HG02973 (cell line): ENCODE data around the gene TTYH2.
A peak's percentile ranks its signal among the peaks of the same experiment; 100 is the strongest.

Source experiments
- ATAC-seq: cut with Tn5 transposase; IDR thresholded peaks from one replicate; pipeline ENCODE4 v1.9.1; 2021; ENCODE audit warnings: moderate library complexity; ENCODE audit not compliant: unreplicated experiment

Gene TTYH2

GRCh38 chr17:74192950-74193781 lies 20.2 kb upstream of the TTYH2 start:
- no peak for ATAC-seq

GRCh38 chr17:74194682-74195081 lies 18.7 kb upstream of the TTYH2 start:
- no peak for ATAC-seq

- no peak for ATAC-seq
These were observed 16.6 kb upstream of the TTYH2 start for GRCh38 chr17:74196541-74197317.

- ATAC-seq, result no peak
These were observed 15.6 kb upstream of the TTYH2 start for GRCh38 chr17:74197801-74198200.

- ATAC-seq, result no peak
These were observed 14.7 kb upstream of the TTYH2 start for GRCh38 chr17:74198694-74199093.

GRCh38 chr17:74199306-74200092 lies 13.9 kb upstream of the TTYH2 start:
- ATAC-seq, result no peak

GRCh38 chr17:74200112-74200511 lies 13.3 kb upstream of the TTYH2 start:
- no peak for ATAC-seq

GRCh38 chr17:74201250-74201649 lies 12.1 kb upstream of the TTYH2 start:
- no peak for ATAC-seq

GRCh38 chr17:74201948-74202347 lies 11.4 kb upstream of the TTYH2 start:
- no peak for ATAC-seq

- no peak for ATAC-seq
These were observed 10.4 kb upstream of the TTYH2 start for GRCh38 chr17:74202938-74203337.

- ATAC-seq, result peak; percentile 69
These were observed 9.7 kb upstream of the TTYH2 start, which contains the start of gene RPL38 for GRCh38 chr17:74203439-74204240. Gene RPL38 (plus strand): TSS chr17:74203678. CDS start chr17:74203956, 278 bp downstream.

- ATAC-seq, result no peak
These were observed 8.9 kb upstream of the TTYH2 start for GRCh38 chr17:74204474-74204873.

GRCh38 chr17:74205274-74205673 lies 8.1 kb upstream of the TTYH2 start:
- ATAC-seq, result no peak

- ATAC-seq, result no peak
These were observed 7.0 kb upstream of the TTYH2 start for GRCh38 chr17:74206332-74206818.

GRCh38 chr17:74210191-74211140 lies 2.9 kb upstream of the TTYH2 start:
- ATAC-seq, result no peak

GRCh38 chr17:74211141-74211911 lies 2.0 kb upstream of the TTYH2 start:
- no peak for ATAC-seq

- no peak for ATAC-seq
These were observed 1.5 kb upstream of the TTYH2 start for GRCh38 chr17:74211912-74212208.

GRCh38 chr17:74212209-74212912 lies 1.0 kb upstream of the TTYH2 start:
- ATAC-seq, result no peak
